Epithelial cell of esophagus (primary cell): Measurements from ENCODE around the gene KLHL24.
"Not testable (repeated sequence)": the region's sequence is repeated elsewhere in the genome, so short reads cannot be mapped to it uniquely, and the experiment has no call there.

ENCODE experiments used
- DNase-seq: peaks from one replicate; pipeline ENCODE4 v3.0.0; 2010; ENCODE audit warnings: low read depth
- H3K4me3 ChIP-seq: 2 replicates; pipeline ENCODE4 v1.5.1; 2011; ENCODE audit warnings: mild to moderate bottlenecking, low read length, control low read depth
- CTCF ChIP-seq: IDR thresholded peaks from 2 replicates; pipeline ENCODE4 v1.5.1; 2011; ENCODE audit warnings: low read depth, mild to moderate bottlenecking, low read length, control low read depth, inconsistent platforms; ENCODE audit not compliant: insufficient read depth; ENCODE audit errors: missing control alignments

KLHL24 gene

DNA sequence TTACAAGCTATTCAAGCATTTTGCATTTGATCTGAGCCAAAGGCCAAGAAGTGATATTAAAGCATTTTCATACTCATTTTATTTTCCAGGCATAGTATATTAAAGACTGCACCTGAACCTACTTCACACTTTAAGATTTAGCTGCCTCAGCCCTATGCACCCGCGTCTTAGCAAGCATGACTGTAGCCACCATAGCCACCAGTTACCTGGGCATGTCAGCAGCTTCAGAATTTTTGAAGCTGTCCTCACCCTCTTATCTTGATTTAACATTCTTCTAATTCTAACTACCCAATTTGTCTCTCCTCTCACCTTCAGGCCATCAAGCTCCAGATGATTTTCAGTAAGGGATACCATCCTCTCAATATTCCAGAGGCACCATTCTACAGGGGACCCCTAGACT, 40.8 kb upstream of the KLHL24 start:
- TF ChIP-seq CTCF: no peak
- H3K4me3 ChIP-seq: no peak overlapping the region
- no peak for DNase-seq

DNA sequence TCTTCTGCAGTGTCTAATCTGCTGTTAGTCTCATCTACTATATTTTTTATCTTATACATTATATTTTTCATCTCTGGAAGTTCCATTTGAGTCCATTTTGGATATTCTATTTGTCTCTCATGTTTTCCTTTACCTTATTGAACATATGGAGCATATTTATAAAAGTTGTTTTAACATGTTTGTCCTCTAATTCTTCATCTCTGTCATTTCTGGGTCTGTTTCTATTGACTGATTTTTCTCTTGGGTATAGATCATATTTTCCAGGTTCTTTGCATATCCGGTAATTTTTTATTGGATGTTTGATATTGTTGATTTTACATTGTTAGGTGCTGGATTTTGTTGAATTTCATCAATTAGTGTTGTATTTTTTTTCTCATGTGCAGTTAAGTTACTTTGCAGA, 37.5 kb upstream of the KLHL24 start:
- DNase-seq: no peak
- no peak for TF ChIP-seq CTCF
- no peak overlapping the region for H3K4me3 ChIP-seq

- H3K4me3 ChIP-seq, DNase-seq: not testable (repeated sequence)
These were observed 24.1 kb upstream of the KLHL24 start for GRCh38 chr3:183611326-183611725.

- H3K4me3 ChIP-seq: no peak overlapping the region
- no peak for DNase-seq
- TF ChIP-seq CTCF: no peak
These were observed 21.8 kb upstream of the KLHL24 start for GRCh38 chr3:183613366-183614285.

- DNase-seq: no peak
- no peak for TF ChIP-seq CTCF
- H3K4me3 ChIP-seq: no peak overlapping the region
These were observed 16.9 kb upstream of the KLHL24 start for GRCh38 chr3:183618542-183618941.

DNA sequence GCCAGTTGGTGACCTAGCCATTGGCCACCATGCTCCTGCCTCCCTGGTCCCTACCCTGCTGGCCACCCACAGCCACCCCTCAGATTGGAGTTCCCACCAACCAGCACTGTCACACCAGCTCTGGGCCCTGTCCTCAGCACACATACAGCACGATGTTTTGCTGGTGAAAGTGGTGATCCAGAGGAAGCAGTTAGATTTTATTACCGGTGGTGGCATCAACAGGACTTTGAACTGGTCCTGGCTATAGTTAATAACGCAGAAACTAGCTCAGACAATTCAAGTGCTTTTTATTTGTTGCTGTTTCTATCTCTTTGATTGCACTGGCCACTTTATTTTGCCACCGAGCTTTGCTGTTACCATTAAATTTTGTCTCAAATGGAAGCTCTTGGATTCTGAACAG, 16.4 kb upstream of the KLHL24 start:
- no peak overlapping the region for H3K4me3 ChIP-seq
- no peak for DNase-seq
- no peak for TF ChIP-seq CTCF

DNA sequence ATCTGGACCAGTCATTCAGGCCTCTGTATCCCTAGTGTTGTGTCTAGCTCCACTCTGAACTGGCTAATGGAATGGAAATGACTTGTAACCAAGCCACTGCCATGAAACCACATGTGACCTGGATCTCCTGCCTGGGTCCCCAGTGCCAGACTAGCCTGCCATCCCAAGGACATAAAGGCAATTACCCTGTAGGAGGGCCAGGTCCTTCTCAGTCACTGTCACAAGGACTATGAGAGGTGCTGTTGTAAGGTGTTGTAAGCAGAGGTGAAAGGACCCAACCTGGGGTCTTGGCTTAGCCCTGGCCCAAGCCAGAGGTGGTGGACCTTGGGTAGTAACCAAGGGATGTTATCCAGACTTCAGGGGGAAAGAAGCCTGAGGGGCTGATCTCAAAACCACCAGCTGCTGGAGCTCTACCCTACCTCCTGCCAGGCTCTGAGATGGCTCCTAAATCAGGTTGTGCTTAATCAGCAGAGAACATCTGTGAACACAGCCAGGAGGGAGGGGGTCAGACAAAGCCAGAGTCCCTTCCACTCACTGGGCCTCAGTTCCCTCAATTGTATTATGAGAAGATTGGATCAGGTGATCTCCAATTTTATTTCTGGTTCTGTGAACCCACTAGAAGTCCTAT, 15.7 kb upstream of the KLHL24 start:
- no peak for TF ChIP-seq CTCF
- DNase-seq: no peak
- no peak overlapping the region for H3K4me3 ChIP-seq
